GM23338 (cell line): ENCODE data around the gene MBNL1. TPM values are rescaled to one million over a fixed set of nuclear protein-coding genes. Genes with fewer than 3 reads are reported as not detected.

Experiments
- ATAC-seq: fragments of 200-7000 bp; cut with Tn5 transposase; 3 replicates; pipeline ENCODE4 v1.9.1; 2020
- DNase-seq: peaks from one replicate; pipeline ENCODE4 v3.0.0-alpha.2; 2015; ENCODE audit warnings: low spot score
- H2AFZ ChIP-seq: fragments of 200-600 bp; sonication (generic); 2 replicates; pipeline ENCODE4 v1.8.0; 2016; ENCODE audit warnings: antibody characterized with exemption, mild to moderate bottlenecking, moderate library complexity
- H3F3A ChIP-seq: fragments of 200-600 bp; sonication (generic); replicated peaks from 2 replicates; pipeline ENCODE4 v1.8.0; 2017; ENCODE audit warnings: antibody characterized with exemption, mixed run types, low read depth
- H3K27ac ChIP-seq: fragments of 200-600 bp; sonication (generic); 2 replicates; pipeline ENCODE4 v1.6.1; 2016; ENCODE audit warnings: low read depth
- H3K27me3 ChIP-seq: fragments of 200-600 bp; sonication (generic); 2 replicates; pipeline ENCODE4 v1.8.0; 2016; ENCODE audit warnings: mild to moderate bottlenecking, mixed run types, moderate library complexity; ENCODE audit not compliant: insufficient read depth
- H3K36me3 ChIP-seq: fragments of 200-600 bp; sonication (generic); 2 replicates; pipeline ENCODE4 v1.8.0; 2016; ENCODE audit warnings: mild to moderate bottlenecking; ENCODE audit not compliant: insufficient read depth
- H3K4me1 ChIP-seq: fragments of 200-600 bp; sonication (generic); 2 replicates; pipeline ENCODE4 v1.8.0; 2016; ENCODE audit warnings: mild to moderate bottlenecking, moderate library complexity; ENCODE audit not compliant: insufficient read depth
- H3K4me2 ChIP-seq: fragments of 200-600 bp; sonication (generic); 2 replicates; pipeline ENCODE4 v1.7.1; 2017; ENCODE audit warnings: mixed run types
- H3K4me3 ChIP-seq: fragments of 200-600 bp; sonication (generic); 2 replicates; pipeline ENCODE4 v1.6.1; 2016; ENCODE audit warnings: mixed run types
- H3K79me2 ChIP-seq: fragments of 200-600 bp; sonication (generic); replicated peaks from 2 replicates; pipeline ENCODE4 v1.8.0; 2017; ENCODE audit warnings: mild to moderate bottlenecking; ENCODE audit not compliant: insufficient read depth
- H3K9me2 ChIP-seq: fragments of 200-600 bp; sonication (generic); 2 replicates; pipeline ENCODE4 v1.8.0; 2017; ENCODE audit not compliant: insufficient read depth
- H4K20me1 ChIP-seq: fragments of 200-600 bp; sonication (generic); replicated peaks from 2 replicates; pipeline ENCODE4 v1.8.0; 2017; ENCODE audit warnings: mild to moderate bottlenecking; ENCODE audit not compliant: insufficient read depth
- H3K27ac Mint-ChIP-seq: 2 replicates; pipeline ENCODE4 v1.8.0; 2020; ENCODE audit warnings: inconsistent platforms, mild to moderate bottlenecking, moderate library complexity, mixed read lengths
- H3K27me3 Mint-ChIP-seq: 3 replicates; pipeline ENCODE4 v1.8.0; 2022; ENCODE audit warnings: low read depth, mild to moderate bottlenecking, moderate library complexity, mixed read lengths, inconsistent platforms; ENCODE audit not compliant: insufficient read depth, poor library complexity
- H3K36me3 Mint-ChIP-seq: 3 replicates; pipeline ENCODE4 v1.8.0; 2021; ENCODE audit warnings: low read depth, mild to moderate bottlenecking, inconsistent platforms, moderate library complexity, mixed read lengths
- H3K4me1 Mint-ChIP-seq: 3 replicates; pipeline ENCODE4 v1.8.0; 2020; ENCODE audit warnings: mild to moderate bottlenecking, inconsistent platforms, mixed read lengths
- H3K4me3 Mint-ChIP-seq: 3 replicates; pipeline ENCODE4 v1.8.0; 2021; ENCODE audit warnings: moderate library complexity, mild to moderate bottlenecking, inconsistent platforms, mixed read lengths
- H3K9me3 Mint-ChIP-seq: 3 replicates; pipeline ENCODE4 v1.8.0; 2020; ENCODE audit warnings: moderate library complexity, mild to moderate bottlenecking, inconsistent platforms, mixed read lengths
- CREB1 ChIP-seq: fragments of 250-450 bp; sonication (Bioruptor Pico); IDR thresholded peaks from 2 replicates; pipeline ENCODE4 v1.5.0; 2020; ENCODE audit warnings: low read depth, mild to moderate bottlenecking, moderate library complexity
- ETS1 ChIP-seq: IDR thresholded peaks from 2 replicates; pipeline ENCODE4 v1.6.1; 2016; ENCODE audit warnings: antibody characterized with exemption
- EZH2 ChIP-seq: fragments of 200-600 bp; sonication (generic); IDR thresholded peaks from one replicate; pipeline ENCODE4 v1.8.0; 2017; ENCODE audit warnings: antibody characterized with exemption, mild to moderate bottlenecking, low read depth; ENCODE audit not compliant: unreplicated experiment
- EZH2phosphoT487 ChIP-seq: fragments of 200-600 bp; sonication (generic); IDR thresholded peaks from one replicate; pipeline ENCODE4 v1.8.1; 2018; ENCODE audit warnings: antibody characterized with exemption; ENCODE audit not compliant: unreplicated experiment
- JUNB ChIP-seq: IDR thresholded peaks from one replicate; pipeline ENCODE4 v1.6.1; 2016; ENCODE audit warnings: antibody characterized with exemption; ENCODE audit not compliant: unreplicated experiment
- NANOG ChIP-seq: IDR thresholded peaks from 2 replicates; pipeline ENCODE4 v1.6.1; 2016; ENCODE audit warnings: antibody characterized with exemption, borderline replicate concordance
- POLR2AphosphoS5 ChIP-seq: IDR thresholded peaks from 2 replicates; pipeline ENCODE4 v1.6.1; 2016; ENCODE audit warnings: antibody characterized with exemption, low read depth
- STAT1 ChIP-seq: IDR thresholded peaks from one replicate; pipeline ENCODE4 v1.6.1; 2016; ENCODE audit warnings: antibody characterized with exemption; ENCODE audit not compliant: unreplicated experiment
- ZNF331 ChIP-seq: fragments of 250-450 bp; sonication (Bioruptor Pico); IDR thresholded peaks from 2 replicates; pipeline ENCODE4 v1.5.0; 2020; ENCODE audit warnings: low read depth, mild to moderate bottlenecking, moderate library complexity
- polyA plus RNA-seq: library from polyadenylated mRNA; unstranded; fragments of >200 nt; fragmentation: Nextera tagmentation; extraction: Ambion mirVana; gene quantifications from 2 replicates; pipeline ENCODE4 v1.2.1, GENCODE V29; 2016
- total RNA-seq: library from RNA; depleted of rRNA; stranded (reverse); fragments of >200 nt; shearing (Covaris generic); gene quantifications from 2 replicates; pipeline ENCODE4 v1.2.3, GENCODE V29; 2014

The MBNL1 gene
- total and polyA plus RNA-seq, 2 experiments from 2014 or later: 9.4 to 23.2 TPM

GRCh38 chr3:152319256-152319655, 50.5 kb downstream of the MBNL1 start:
- Mint-ChIP-seq H3K27me3 (no peaks in the 10 kb centered on the region), H3K4me1 (peaks cover 31% of the 10 kb centered on the region), H3K4me3 (no peak overlapping the region), H3K36me3 (no peaks in the 10 kb centered on the region), H3K9me3 (no peaks in the 10 kb centered on the region), H3K27ac (peak overlapping the region; percentile 56)
- Histone ChIP-seq H3K36me3 (no peaks in the 10 kb centered on the region), H3K27me3 (no peaks in the 10 kb centered on the region), H3K4me2 (no peak overlapping the region), H4K20me1 (no peaks in the 10 kb centered on the region; the same call in 1 of the 2 replicates), H3K27ac (0 out of 2 replicates have a peak overlapping the region, but pooled peaks have one; percentile 6), H3K4me3 (no peak overlapping the region), H3F3A (no peaks in the 10 kb centered on the region), H3K79me2 (peaks cover 53% of the 10 kb centered on the region), H2AFZ (no peak overlapping the region), H3K4me1 (peaks cover 28% of the 10 kb centered on the region), H3K9me2 (no peaks in the 10 kb centered on the region)
- TF ChIP-seq POLR2AphosphoS5 (no peak), STAT1 (no peak), CREB1 (CRISPR knock-in tag) (no peak), EZH2phosphoT487 (no peak)
- no peak for ATAC-seq
- DNase-seq: no peak

- DNase-seq (no peak), ATAC-seq (no peak)
- Histone ChIP-seq H3K79me2 (peaks cover 48% of the 10 kb centered on the region), H3K4me1 (peaks cover 28% of the 10 kb centered on the region), H2AFZ (no peak overlapping the region), H3K4me3 (no peak overlapping the region), H4K20me1 (no peaks in the 10 kb centered on the region; the same call in 1 of the 2 replicates), H3K27me3 (no peaks in the 10 kb centered on the region), H3K27ac (no peak overlapping the region), H3F3A (no peaks in the 10 kb centered on the region), H3K36me3 (no peaks in the 10 kb centered on the region), H3K4me2 (no peak overlapping the region), H3K9me2 (no peaks in the 10 kb centered on the region)
- Mint-ChIP-seq H3K27me3 (no peaks in the 10 kb centered on the region), H3K4me1 (peaks cover 31% of the 10 kb centered on the region), H3K36me3 (no peaks in the 10 kb centered on the region), H3K27ac (no peak overlapping the region), H3K9me3 (no peaks in the 10 kb centered on the region), H3K4me3 (no peak overlapping the region)
- no peak for TF ChIP-seq CREB1 (CRISPR knock-in tag)
- no peak for TF ChIP-seq NANOG
- TF ChIP-seq JUNB: no peak
These were observed 51.3 kb downstream of the MBNL1 start for GRCh38 chr3:152319831-152320617.

- peaks cover 23% of the 10 kb centered on the region for H3K4me1 Mint-ChIP-seq
- Histone ChIP-seq H3K27me3 (no peaks in the 10 kb centered on the region), H3K4me3 (no peak overlapping the region), H3K4me1 (peaks cover 28% of the 10 kb centered on the region), H3K9me2 (no peaks in the 10 kb centered on the region), H3K4me2 (no peak overlapping the region), H2AFZ (no peak overlapping the region), H3F3A (no peaks in the 10 kb centered on the region), H3K27ac (no peak overlapping the region), H4K20me1 (no peaks in the 10 kb centered on the region; the same call in 1 of the 2 replicates), H3K79me2 (peaks cover 61% of the 10 kb centered on the region), H3K36me3 (no peaks in the 10 kb centered on the region)
- H3K4me3 Mint-ChIP-seq: no peak overlapping the region
- no peak overlapping the region for H3K27ac Mint-ChIP-seq
- H3K36me3 Mint-ChIP-seq: peaks cover 8% of the 10 kb centered on the region; the same call in 2 of the 3 replicates
- DNase-seq: no peak
- TF ChIP-seq ZNF331 (CRISPR knock-in tag) (no peak), EZH2phosphoT487 (no peak), JUNB (no peak), ETS1 (no peak), EZH2 (no peak)
- H3K27me3 Mint-ChIP-seq: peaks cover 2% of the 10 kb centered on the region
- peaks cover 4% of the 10 kb centered on the region; the same call in 1 of the 3 replicates for H3K9me3 Mint-ChIP-seq
- no peak for ATAC-seq
These were observed 52.6 kb downstream of the MBNL1 start for GRCh38 chr3:152321200-152321954.
